ENCODE measurements around the gene TLL1. TPM values are rescaled to one million over a fixed set of nuclear protein-coding genes. Genes with fewer than 3 reads are reported as not detected.
A peak's percentile ranks its signal among the peaks of the same experiment; 100 is the strongest.

The TLL1 gene
- total and polyA plus RNA-seq, 9 donors: 0.35 to 12.9 (median 1.3) TPM

DNA sequence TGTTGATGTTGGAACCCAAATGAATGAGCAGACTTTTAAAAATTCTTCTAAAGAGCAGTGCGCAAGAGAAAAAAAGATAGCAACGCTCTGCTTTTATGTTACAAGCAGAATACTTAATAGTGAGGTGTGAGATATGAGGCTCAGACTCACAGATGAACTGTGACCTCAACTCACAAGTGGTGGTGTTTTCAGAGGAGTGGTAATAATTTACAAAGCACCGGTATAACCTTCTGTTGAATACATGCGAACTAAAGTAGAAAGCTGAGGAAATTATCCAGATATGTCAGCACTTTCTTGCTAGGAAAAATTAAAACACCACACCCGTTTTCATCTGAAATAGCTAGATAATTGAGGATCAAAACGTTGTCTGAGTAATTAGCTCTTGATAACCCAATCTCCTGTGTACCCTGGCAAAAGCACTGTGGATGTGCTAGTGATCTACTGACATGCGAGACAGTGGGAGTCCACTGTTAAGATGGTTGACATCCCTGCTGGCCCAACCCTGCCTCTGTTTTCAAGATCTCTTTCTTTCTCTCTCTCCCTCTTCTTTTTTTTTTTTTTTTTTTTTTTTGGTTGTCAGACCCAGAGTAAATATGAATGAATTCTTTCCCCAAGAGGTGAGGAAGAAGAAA lies 6.9 kb upstream of the TLL1 start:
- no peak for DNase-seq
- Histone ChIP-seq H3K36me3 (no peaks in the 10 kb centered on the region), H3K4me3 (no peak overlapping the region), H3K27ac (no peak overlapping the region), H3K27me3 (no peaks in the 10 kb centered on the region), H3K4me1 (ENCODE audit: insufficient read depth) (no peaks in the 10 kb centered on the region), H3K9me3 (no peaks in the 10 kb centered on the region)
- WGBS, 3 donors: 55 to 66% (median 57%) methylated on average over 7 of the region's 7 CpGs
- intact Hi-C loops (cut with DNase I): no loop called here
- TF ChIP-seq, protein P1, sequence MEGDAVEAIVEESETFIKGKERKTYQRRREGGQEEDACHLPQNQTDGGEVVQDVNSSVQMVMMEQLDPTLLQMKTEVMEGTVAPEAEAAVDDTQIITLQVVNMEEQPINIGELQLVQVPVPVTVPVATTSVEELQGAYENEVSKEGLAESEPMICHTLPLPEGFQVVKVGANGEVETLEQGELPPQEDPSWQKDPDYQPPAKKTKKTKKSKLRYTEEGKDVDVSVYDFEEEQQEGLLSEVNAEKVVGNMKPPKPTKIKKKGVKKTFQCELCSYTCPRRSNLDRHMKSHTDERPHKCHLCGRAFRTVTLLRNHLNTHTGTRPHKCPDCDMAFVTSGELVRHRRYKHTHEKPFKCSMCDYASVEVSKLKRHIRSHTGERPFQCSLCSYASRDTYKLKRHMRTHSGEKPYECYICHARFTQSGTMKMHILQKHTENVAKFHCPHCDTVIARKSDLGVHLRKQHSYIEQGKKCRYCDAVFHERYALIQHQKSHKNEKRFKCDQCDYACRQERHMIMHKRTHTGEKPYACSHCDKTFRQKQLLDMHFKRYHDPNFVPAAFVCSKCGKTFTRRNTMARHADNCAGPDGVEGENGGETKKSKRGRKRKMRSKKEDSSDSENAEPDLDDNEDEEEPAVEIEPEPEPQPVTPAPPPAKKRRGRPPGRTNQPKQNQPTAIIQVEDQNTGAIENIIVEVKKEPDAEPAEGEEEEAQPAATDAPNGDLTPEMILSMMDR (IDR thresholded peaks at IDR 0.05): no peak
- TF ChIP-seq EP300 (IDR thresholded peaks at IDR 0.05): no peak
- TF ChIP-seq POLR2A (IDR thresholded peaks at IDR 0.05): no peak

DNA sequence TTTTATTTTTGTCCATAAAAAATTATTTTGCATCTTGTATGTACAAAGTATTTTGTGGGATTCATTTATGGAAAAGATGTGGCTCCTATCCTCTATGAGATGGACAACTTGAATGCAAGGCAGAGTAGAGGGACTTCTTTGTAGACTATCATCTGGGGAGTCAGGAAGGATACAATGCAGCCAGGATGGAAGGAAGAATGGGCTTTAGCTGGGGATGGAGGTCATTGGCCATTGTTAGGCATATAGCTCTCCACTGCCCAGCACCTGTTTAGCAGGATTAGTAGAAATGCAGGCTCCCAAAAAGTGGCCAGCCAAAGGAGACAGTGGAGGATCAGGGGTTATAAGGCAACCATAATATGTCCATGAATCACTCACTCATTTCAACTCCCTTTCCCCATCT lies 5.1 kb upstream of the TLL1 start:
- H3K27me3 ChIP-seq: no peaks in the 10 kb centered on the region
- intact Hi-C loops (cut with DNase I): no loop called here
- TF ChIP-seq EP300 (IDR thresholded peaks at IDR 0.05): no peak
- no peaks in the 10 kb centered on the region for H3K9me3 ChIP-seq
- DNase-seq: no peak
- H3K4me1 ChIP-seq (ENCODE audit: insufficient read depth): peaks cover 2% of the 10 kb centered on the region
- no peak overlapping the region for H3K4me3 ChIP-seq
- H3K36me3 ChIP-seq: no peaks in the 10 kb centered on the region
- no peak overlapping the region for H3K27ac ChIP-seq

DNA sequence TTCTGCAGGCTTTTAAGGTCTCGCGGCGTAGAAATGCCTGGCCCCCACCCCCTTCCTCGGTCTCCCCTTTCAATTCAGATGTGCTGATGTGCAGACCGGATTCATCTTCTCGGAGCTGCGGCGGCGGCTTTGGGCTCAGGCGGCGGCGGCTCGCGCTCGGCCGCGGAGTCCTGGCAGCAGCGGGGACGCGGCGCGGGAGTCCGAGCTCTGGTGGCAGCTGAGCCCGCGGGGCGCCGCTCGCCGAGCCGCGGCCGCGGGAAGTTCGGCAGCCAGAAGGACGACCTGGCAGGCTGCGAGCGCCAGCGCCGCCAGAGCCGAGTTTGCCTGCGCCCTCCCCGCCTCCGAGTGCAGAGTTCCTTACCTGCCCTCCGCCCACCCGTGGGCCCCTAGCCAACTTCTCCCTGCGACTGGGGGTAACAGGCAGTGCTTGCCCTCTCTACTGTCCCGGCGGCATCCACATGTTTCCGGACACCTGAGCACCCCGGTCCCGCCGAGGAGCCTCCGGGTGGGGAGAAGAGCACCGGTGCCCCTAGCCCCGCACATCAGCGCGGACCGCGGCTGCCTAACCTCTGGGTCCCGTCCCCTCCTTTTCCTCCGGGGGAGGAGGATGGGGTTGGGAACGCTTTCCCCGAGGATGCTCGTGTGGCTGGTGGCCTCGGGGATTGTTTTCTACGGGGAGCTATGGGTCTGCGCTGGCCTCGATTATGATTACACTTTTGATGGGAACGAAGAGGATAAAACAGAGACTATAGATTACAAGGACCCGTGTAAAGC lies 448 bp downstream of the TLL1 start:
- DNase-seq: peak in 1 of 5 donors; percentile 43
- Histone ChIP-seq H3K36me3 (no peaks in the 10 kb centered on the region), H3K9me3 (no peaks in the 10 kb centered on the region), H3K4me3 (peak overlapping the region; percentile 39), H3K27ac (no peak overlapping the region), H3K27me3 (no peaks in the 10 kb centered on the region), H3K4me1 (ENCODE audit: insufficient read depth) (peaks cover 4% of the 10 kb centered on the region)
- WGBS, 3 donors: 0 to 1% (median 1%) methylated on average over 50 to 70 of the region's 70 CpGs
- no peak for TF ChIP-seq POLR2A (IDR thresholded peaks at IDR 0.05)
- TF ChIP-seq, protein P1 (IDR thresholded peaks at IDR 0.05): no peak
- TF ChIP-seq EP300 (IDR thresholded peaks at IDR 0.05): no peak
- intact Hi-C loops (cut with DNase I): no loop called here

DNA sequence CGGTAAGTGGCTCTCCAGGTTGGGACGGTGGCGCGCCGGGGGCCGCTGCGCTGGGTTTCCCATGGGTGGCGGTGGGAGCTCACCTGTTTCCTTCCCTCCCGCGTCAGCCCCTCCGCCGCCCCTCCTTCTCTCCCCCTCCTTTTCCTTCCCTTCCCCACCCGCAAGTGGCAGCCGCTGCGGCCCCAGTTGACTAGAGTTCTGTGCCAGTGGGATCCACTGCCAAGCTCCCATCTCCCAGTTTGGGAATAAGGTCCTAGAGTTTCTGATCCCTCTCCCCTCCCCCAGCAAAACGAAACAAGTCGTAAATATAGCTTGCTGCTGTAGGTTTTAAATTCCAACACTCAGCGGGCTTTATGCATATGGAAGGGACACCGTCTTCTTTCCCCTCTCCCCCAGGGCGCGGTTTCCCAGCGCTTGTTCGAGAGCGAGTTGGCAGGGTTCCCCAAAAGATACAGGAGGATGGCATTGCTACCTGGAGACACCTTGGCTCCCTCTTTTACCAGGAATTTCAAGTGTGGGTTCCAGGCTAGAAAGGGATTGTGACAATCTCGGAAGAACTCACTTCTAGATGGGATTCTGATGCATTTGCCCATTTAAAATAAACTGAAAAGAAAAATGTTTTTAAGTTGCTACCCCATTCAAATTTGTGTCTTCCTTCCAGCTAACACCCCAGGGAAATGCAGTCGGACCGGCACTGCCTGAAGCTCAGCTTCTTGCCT lies 1.2 kb downstream of the TLL1 start:
- H3K27ac ChIP-seq: no peak overlapping the region
- peaks cover 4% of the 10 kb centered on the region for H3K4me1 ChIP-seq (ENCODE audit: insufficient read depth)
- no peaks in the 10 kb centered on the region for H3K27me3 ChIP-seq
- DNase-seq: no peak
- no peaks in the 10 kb centered on the region for H3K9me3 ChIP-seq
- no peaks in the 10 kb centered on the region for H3K36me3 ChIP-seq
- peak overlapping the region; percentile 39 for H3K4me3 ChIP-seq
- TF ChIP-seq EP300 (IDR thresholded peaks at IDR 0.05) (no peak), POLR2A (IDR thresholded peaks at IDR 0.05) (no peak)
- TF ChIP-seq, protein P1 (IDR thresholded peaks at IDR 0.05): no peak
- WGBS, 3 donors: 0 to 1% (median 1%) methylated on average over 27 of the region's 27 CpGs
- intact Hi-C loops (cut with DNase I): no loop called here
